ENCODE measurements around the gene ZNF32.
"Not testable (repeated sequence)": the region's sequence is repeated elsewhere in the genome, so short reads cannot be mapped to it uniquely, and the experiment has no call there.

The ZNF32 gene

GRCh38 chr10:43627942-43628341 is 20.7 kb downstream of the ZNF32 start:
- no peak for DNase-seq

GRCh38 chr10:43623351-43623750 is 25.3 kb downstream of the ZNF32 start:
- peak; percentile 29 for DNase-seq

- no peak for DNase-seq
These were observed 26.6 kb downstream of the ZNF32 start for GRCh38 chr10:43622038-43622437.

- no peak for DNase-seq
These were observed 29.3 kb downstream of the ZNF32 start for GRCh38 chr10:43619368-43619767.

GRCh38 chr10:43616697-43617370 is 31.8 kb downstream of the ZNF32 start:
- no peak for DNase-seq

GRCh38 chr10:43610636-43611035 is 38.0 kb downstream of the ZNF32 start:
- no peak for DNase-seq

- no peak for DNase-seq
These were observed 41.5 kb downstream of the ZNF32 start for GRCh38 chr10:43607199-43607573.

- no peak for DNase-seq
These were observed 42.1 kb downstream of the ZNF32 start, which contains the start of gene ZNF485 for GRCh38 chr10:43606323-43607198. Gene ZNF485, plus strand, starts transcription at chr10:43606438. Its CDS starts 613 bp downstream, at chr10:43607051.

GRCh38 chr10:43605850-43606322 is 42.8 kb downstream of the ZNF32 start:
- no peak for DNase-seq

- not testable (repeated sequence) for DNase-seq
These were observed 47.1 kb downstream of the ZNF32 start for GRCh38 chr10:43601576-43601975.

- DNase-seq = no peak
These were observed 49.3 kb downstream of the ZNF32 start for GRCh38 chr10:43599333-43599732.

GRCh38 chr10:43598446-43598845 is 50.2 kb downstream of the ZNF32 start:
- no peak for DNase-seq

- no peak for DNase-seq
These were observed 52.1 kb downstream of the ZNF32 start for GRCh38 chr10:43596546-43596945.

- no peak for DNase-seq
These were observed 52.9 kb downstream of the ZNF32 start for GRCh38 chr10:43595739-43596298.

- no peak for DNase-seq
These were observed 53.6 kb downstream of the ZNF32 start for GRCh38 chr10:43594944-43595589.
